ENCODE data around the gene PPP3CA.
"Not testable (repeated sequence)": the region's sequence is repeated elsewhere in the genome, so short reads cannot be mapped to it uniquely, and the experiment has no call there.

PPP3CA gene

DNA sequence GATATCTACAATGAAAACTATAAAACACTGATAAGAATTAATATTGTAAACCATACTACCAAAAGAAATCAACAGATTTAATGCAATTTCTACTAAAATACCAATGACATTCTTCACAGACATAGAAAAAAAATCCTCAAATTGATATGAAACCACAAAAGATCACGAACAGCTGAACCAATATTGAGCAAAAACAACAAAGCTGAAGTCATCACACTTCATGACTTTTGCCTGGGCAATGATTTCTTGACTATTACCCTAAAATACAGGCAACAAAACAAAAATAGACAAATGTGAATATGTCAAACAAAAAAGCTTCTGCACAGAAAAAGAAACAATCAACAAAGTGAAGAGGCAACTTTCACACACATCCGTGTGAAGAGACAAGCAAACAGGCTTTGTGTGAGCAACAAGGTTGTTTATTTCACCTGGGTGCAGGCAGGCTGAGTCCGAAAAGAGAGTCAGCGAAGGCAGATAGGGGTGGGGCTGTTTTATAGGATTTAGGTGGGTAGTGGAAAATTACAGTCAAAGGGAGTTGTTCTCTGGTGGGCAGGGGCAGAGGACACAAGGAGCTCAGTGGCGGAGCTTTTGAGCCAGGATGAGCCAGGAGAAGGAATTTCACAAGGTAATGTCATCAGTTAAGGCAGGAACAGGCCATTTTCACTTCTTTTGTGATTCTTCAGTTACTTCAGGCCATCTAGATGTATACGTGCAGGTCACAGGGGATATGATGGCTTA lies 355.8 kb downstream of the PPP3CA start:
- H3K4me1 ChIP-seq (ENCODE audit: control insufficient read depth, insufficient read depth, low read length); H3K4me3 ChIP-seq (ENCODE audit: low read depth, low read length); H3K36me3 ChIP-seq (ENCODE audit: control insufficient read depth, insufficient read depth, low read length); H3K9ac ChIP-seq (ENCODE audit: low read depth, low read length); H3K9me3 ChIP-seq (ENCODE audit: control insufficient read depth, insufficient read depth, low read length); H3K27me3 ChIP-seq (ENCODE audit: control insufficient read depth, insufficient read depth, low read length): not testable (repeated sequence)

DNA sequence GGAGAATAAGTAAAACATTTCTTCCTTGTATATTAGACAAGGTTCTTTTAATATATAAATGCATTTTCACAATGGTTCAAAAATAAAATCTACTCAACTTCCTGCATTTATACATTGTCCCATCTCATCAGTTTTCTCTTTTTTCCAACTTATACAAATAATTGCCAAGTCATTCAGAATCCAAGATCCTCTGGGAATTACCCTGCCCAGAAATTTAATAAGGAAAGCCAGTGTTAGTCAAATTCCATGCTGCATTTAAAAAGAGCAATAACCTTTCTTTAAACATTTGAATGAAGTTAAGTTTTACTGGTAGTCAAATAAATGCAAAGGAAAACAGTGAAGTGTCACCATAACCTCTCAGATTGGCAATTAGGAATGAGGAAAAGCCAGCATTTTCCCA lies 357.9 kb downstream of the PPP3CA start:
- Histone ChIP-seq H3K4me1 (ENCODE audit: control insufficient read depth, insufficient read depth, low read length) (no peaks in the 10 kb centered on the region), H3K9me3 (ENCODE audit: control insufficient read depth, insufficient read depth, low read length) (no peaks in the 10 kb centered on the region), H3K36me3 (ENCODE audit: control insufficient read depth, insufficient read depth, low read length) (no peaks in the 10 kb centered on the region)

DNA sequence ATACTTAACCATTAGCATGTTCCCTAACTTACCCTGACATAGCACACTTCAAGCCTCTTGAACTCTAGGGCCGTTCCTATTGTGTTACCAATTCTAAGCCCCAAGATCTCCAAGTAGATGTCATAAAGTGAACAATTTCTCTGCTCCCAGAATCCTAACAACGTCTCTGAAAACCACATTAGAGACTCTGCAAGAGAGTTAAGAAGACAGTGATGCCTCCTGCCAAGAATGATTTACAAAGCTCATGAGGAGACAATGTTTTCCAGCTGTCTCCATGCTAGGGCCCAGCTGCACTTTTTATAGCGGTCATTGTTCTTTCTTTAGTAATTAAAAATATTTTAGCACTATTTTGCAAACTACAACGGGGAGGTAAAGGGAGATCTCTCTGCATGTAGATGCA lies 358.4 kb downstream of the PPP3CA start:
- Histone ChIP-seq H3K9me3 (ENCODE audit: control insufficient read depth, insufficient read depth, low read length) (no peaks in the 10 kb centered on the region), H3K36me3 (ENCODE audit: control insufficient read depth, insufficient read depth, low read length) (no peaks in the 10 kb centered on the region), H3K27me3 (ENCODE audit: control insufficient read depth, insufficient read depth, low read length) (no peaks in the 10 kb centered on the region), H3K4me3 (ENCODE audit: low read depth, low read length) (no peak overlapping the region), H3K4me1 (ENCODE audit: control insufficient read depth, insufficient read depth, low read length) (no peaks in the 10 kb centered on the region), H3K9ac (ENCODE audit: low read depth, low read length) (no peak overlapping the region)

More for the DNA sequence above, 357.9 kb downstream of the PPP3CA start:
- Histone ChIP-seq H3K27me3 (ENCODE audit: control insufficient read depth, insufficient read depth, low read length) (no peaks in the 10 kb centered on the region), H3K9ac (ENCODE audit: low read depth, low read length) (no peak overlapping the region), H3K4me3 (ENCODE audit: low read depth, low read length) (no peak overlapping the region)

DNA sequence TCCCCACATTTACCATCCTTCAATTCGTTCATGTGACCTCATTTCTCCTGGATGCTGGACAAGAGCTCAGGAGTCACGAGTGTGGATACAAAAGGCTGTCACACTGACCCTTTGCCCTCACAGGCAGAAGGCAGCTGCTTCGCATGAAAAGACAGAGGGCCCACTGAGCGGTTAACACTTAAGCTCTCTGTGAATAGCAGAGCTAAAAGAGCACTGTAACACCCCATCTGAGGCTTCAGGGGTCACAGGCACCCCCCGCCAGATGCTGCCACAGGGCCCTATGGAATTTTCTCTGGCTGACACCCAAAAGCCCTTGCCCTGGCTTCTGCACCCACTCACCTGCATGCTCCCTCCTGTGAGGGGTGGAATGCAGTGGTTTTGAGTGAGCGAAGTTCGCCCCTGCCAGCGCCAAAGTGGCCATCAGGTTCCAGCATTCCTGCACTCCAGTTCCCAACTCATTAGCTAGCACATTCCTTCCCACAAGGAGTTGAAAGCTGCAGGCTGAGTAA lies 360.9 kb downstream of the PPP3CA start:
- Histone ChIP-seq H3K27me3 (ENCODE audit: control insufficient read depth, insufficient read depth, low read length) (no peaks in the 10 kb centered on the region), H3K9me3 (ENCODE audit: control insufficient read depth, insufficient read depth, low read length) (no peaks in the 10 kb centered on the region), H3K4me1 (ENCODE audit: control insufficient read depth, insufficient read depth, low read length) (no peaks in the 10 kb centered on the region), H3K9ac (ENCODE audit: low read depth, low read length) (no peak overlapping the region), H3K36me3 (ENCODE audit: control insufficient read depth, insufficient read depth, low read length) (no peaks in the 10 kb centered on the region), H3K4me3 (ENCODE audit: low read depth, low read length) (no peak overlapping the region)

DNA sequence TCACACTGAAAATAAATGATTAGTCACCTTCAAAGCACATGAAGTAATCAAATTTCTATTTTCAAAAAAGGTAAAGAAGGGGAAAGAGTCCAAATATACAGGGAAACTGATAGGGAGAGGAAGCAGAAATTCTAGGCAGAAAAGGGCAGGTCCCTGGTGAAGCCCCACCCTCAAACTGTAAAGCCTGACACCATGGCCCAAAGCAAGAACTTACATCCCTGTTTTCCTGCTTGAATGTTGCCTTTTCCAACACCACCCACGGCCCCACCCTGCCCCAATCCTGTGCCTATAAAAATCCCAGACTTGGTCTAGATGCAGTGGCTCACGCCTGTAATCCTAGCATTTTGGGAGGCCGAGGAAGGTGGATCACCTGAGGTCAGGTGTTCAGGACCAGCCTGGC lies 361.8 kb downstream of the PPP3CA start:
- H3K27me3 ChIP-seq (ENCODE audit: control insufficient read depth, insufficient read depth, low read length): no peaks in the 10 kb centered on the region
- no peaks in the 10 kb centered on the region for H3K9me3 ChIP-seq (ENCODE audit: control insufficient read depth, insufficient read depth, low read length)
- H3K36me3 ChIP-seq (ENCODE audit: control insufficient read depth, insufficient read depth, low read length): no peaks in the 10 kb centered on the region
- H3K4me1 ChIP-seq (ENCODE audit: control insufficient read depth, insufficient read depth, low read length): no peaks in the 10 kb centered on the region
- H3K9ac ChIP-seq (ENCODE audit: low read depth, low read length): no peak overlapping the region
- no peak overlapping the region for H3K4me3 ChIP-seq (ENCODE audit: low read depth, low read length)

DNA sequence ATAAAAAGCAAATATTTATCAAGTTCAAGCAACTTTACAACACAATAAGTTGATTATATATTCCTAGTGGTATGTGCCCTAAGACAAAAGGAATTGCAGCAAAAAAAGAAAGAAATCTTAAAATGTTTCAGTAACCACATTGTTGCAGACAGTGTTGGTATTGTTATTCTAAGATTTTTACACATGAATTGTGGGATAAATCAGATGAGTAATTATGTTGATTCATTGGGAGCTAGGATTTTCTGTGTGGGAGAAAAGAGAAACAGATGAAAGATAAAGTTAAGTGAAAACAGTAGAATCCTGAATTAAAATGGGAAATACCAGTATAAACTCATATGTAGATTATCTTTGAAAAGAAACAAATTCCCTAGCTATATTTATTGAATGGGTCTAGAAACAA lies 362.4 kb downstream of the PPP3CA start:
- Histone ChIP-seq H3K4me1 (ENCODE audit: control insufficient read depth, insufficient read depth, low read length) (no peaks in the 10 kb centered on the region), H3K27me3 (ENCODE audit: control insufficient read depth, insufficient read depth, low read length) (no peaks in the 10 kb centered on the region), H3K9me3 (ENCODE audit: control insufficient read depth, insufficient read depth, low read length) (no peaks in the 10 kb centered on the region), H3K9ac (ENCODE audit: low read depth, low read length) (no peak overlapping the region), H3K4me3 (ENCODE audit: low read depth, low read length) (no peak overlapping the region), H3K36me3 (ENCODE audit: control insufficient read depth, insufficient read depth, low read length) (no peaks in the 10 kb centered on the region)

DNA sequence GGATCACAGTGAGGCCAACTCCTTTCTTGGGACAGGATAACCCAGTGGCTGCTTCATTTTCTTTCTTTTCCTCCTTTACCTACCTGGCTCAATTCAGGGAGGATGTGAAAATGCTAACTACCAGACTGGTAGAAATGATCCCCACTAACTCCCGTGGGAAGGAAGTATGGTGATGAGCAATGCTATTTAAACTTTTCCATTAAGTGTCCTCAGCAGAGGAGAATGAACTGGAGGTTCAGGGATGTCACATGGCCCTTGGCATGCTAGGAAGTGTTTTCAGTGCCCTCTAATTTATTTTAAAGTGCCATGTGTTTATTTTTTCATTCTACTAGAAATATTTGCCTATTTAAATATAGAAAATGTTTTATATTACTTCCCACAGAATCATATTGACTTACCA lies 363.9 kb downstream of the PPP3CA start:
- no peak overlapping the region for H3K9ac ChIP-seq (ENCODE audit: low read depth, low read length)
- H3K4me3 ChIP-seq (ENCODE audit: low read depth, low read length): no peak overlapping the region

DNA sequence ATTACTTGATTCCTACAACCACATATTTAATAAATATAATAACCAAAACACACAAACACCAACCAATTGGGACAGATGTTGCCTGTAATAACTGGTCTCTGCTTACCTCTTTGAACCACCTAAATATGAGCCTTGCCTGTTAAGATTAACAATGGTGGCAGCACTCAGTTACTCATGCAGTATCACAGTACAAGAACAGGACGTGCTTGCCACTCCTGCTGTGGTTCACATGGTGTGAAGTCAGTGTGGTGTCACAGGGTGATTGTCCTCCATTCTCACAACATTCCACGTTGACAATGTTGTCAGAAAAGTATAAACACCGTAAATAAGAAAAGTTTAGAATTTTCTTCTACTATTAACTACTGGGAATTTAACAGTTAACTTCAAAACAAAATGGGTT lies 365.0 kb downstream of the PPP3CA start:
- Histone ChIP-seq H3K4me3 (ENCODE audit: low read depth, low read length) (no peak overlapping the region), H3K9me3 (ENCODE audit: control insufficient read depth, insufficient read depth, low read length) (no peaks in the 10 kb centered on the region), H3K36me3 (ENCODE audit: control insufficient read depth, insufficient read depth, low read length) (no peaks in the 10 kb centered on the region), H3K27me3 (ENCODE audit: control insufficient read depth, insufficient read depth, low read length) (no peaks in the 10 kb centered on the region), H3K4me1 (ENCODE audit: control insufficient read depth, insufficient read depth, low read length) (no peaks in the 10 kb centered on the region), H3K9ac (ENCODE audit: low read depth, low read length) (no peak overlapping the region)

More for the DNA sequence above, 363.9 kb downstream of the PPP3CA start:
- H3K36me3 ChIP-seq (ENCODE audit: control insufficient read depth, insufficient read depth, low read length): no peaks in the 10 kb centered on the region
- no peaks in the 10 kb centered on the region for H3K4me1 ChIP-seq (ENCODE audit: control insufficient read depth, insufficient read depth, low read length)
- H3K9me3 ChIP-seq (ENCODE audit: control insufficient read depth, insufficient read depth, low read length): no peaks in the 10 kb centered on the region
- no peaks in the 10 kb centered on the region for H3K27me3 ChIP-seq (ENCODE audit: control insufficient read depth, insufficient read depth, low read length)

DNA sequence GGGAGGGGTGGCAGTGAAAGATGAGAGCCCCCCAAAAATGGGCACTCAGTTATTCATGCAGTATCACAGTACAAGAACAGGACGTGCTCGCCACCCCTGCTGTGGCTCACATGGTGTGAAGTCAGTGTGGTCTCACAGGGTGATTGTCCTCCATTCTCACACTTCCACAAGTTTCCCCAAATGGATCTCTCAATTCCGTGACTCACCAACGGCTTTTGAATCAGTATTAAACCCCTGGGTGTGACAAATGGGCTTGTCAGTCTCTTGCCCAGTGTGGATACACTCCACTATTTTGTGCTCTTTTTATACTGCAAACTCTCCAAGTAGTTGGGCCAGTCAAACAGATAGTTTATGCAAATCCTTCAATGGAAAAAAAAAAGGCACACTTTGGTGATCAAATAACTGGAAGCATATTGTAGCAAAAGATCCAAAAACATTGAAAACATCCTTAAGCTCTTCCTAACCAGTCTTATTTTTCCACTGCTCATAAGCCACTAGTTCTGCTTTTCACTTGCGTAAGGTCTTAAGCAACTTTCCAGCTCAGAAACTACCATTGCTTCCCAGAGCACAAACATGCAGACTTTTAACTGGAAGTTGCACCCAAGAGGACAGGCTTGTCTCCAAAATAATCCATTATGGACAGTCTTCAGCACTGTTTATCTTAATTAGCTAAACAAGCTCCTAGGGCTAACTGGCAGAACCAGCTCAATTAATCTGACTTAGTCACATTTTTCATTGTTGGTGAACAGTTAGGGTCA lies 365.7 kb downstream of the PPP3CA start:
- Histone ChIP-seq H3K27me3 (ENCODE audit: control insufficient read depth, insufficient read depth, low read length) (no peaks in the 10 kb centered on the region), H3K9me3 (ENCODE audit: control insufficient read depth, insufficient read depth, low read length) (no peaks in the 10 kb centered on the region), H3K4me1 (ENCODE audit: control insufficient read depth, insufficient read depth, low read length) (no peaks in the 10 kb centered on the region), H3K9ac (ENCODE audit: low read depth, low read length) (no peak overlapping the region), H3K36me3 (ENCODE audit: control insufficient read depth, insufficient read depth, low read length) (no peaks in the 10 kb centered on the region), H3K4me3 (ENCODE audit: low read depth, low read length) (no peak overlapping the region)

DNA sequence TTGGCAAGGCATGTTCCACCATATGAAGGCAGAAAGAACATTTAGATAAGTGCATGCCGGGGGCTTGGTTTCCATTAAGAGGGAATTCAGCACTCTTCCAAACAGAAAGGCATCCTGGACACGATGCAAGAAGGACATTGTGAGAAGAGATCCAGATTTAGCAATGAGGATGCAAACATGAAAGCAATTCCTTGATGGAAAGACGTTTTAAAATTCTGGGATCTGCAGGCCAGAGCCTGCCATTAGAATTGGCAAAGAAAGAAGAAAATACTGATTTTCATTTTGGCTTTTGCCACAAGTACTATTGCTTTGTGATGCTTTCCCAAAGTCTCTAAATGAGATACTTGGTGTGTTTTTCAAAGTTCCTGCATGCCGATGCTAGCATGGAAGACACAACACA lies 367.6 kb downstream of the PPP3CA start:
- Histone ChIP-seq H3K9me3 (ENCODE audit: control insufficient read depth, insufficient read depth, low read length) (no peaks in the 10 kb centered on the region), H3K4me1 (ENCODE audit: control insufficient read depth, insufficient read depth, low read length) (peaks cover 4% of the 10 kb centered on the region), H3K9ac (ENCODE audit: low read depth, low read length) (no peak overlapping the region), H3K27me3 (ENCODE audit: control insufficient read depth, insufficient read depth, low read length) (no peaks in the 10 kb centered on the region), H3K36me3 (ENCODE audit: control insufficient read depth, insufficient read depth, low read length) (no peaks in the 10 kb centered on the region), H3K4me3 (ENCODE audit: low read depth, low read length) (no peak overlapping the region)

DNA sequence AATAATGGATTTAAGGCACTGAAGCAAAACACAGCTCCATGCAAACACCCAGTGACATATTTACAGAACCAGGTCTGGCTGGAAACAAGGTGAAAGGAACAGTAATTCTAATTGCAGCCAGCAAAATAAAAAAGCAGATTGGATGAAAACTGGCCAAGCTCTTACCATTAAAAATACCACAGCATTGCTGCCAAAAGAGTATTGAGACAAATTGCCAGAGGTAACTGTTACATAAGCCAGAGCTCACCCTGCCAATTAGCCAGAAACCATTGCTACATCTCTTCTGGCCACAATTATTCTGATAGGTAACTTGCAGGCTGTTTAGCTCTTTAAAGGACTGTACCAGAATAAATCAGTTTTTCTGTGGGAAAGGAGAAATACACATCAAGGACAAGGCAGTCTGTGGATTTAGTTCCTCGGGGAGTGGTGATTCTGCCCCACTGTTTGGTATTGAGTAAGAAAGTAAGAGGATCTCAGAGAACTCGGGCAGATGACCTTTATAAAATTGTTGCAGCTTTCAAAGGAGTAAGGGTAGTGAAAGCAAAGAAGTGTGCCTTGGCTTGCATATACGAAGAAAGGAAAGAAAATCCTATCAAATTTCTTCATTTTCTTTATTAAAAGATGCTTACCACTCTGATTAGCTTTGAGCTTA lies 369.5 kb downstream of the PPP3CA start:
- Histone ChIP-seq H3K36me3 (ENCODE audit: control insufficient read depth, insufficient read depth, low read length) (no peaks in the 10 kb centered on the region), H3K9ac (ENCODE audit: low read depth, low read length) (no peak overlapping the region), H3K4me1 (ENCODE audit: control insufficient read depth, insufficient read depth, low read length) (peaks cover 4% of the 10 kb centered on the region), H3K4me3 (ENCODE audit: low read depth, low read length) (no peak overlapping the region), H3K27me3 (ENCODE audit: control insufficient read depth, insufficient read depth, low read length) (no peaks in the 10 kb centered on the region), H3K9me3 (ENCODE audit: control insufficient read depth, insufficient read depth, low read length) (no peaks in the 10 kb centered on the region)
